Measurements from ENCODE around the gene CAMK2D.

- no peak for TF ChIP-seq CTCF (IDR thresholded peaks at IDR 0.05)
- no peak for TF ChIP-seq POLR2A (IDR thresholded peaks at IDR 0.05)
Observed at GRCh38 chr4:113602646-113603228, 158.8 kb downstream of the CAMK2D start.
